ENCODE results near the gene ARMCX2.

DNA sequence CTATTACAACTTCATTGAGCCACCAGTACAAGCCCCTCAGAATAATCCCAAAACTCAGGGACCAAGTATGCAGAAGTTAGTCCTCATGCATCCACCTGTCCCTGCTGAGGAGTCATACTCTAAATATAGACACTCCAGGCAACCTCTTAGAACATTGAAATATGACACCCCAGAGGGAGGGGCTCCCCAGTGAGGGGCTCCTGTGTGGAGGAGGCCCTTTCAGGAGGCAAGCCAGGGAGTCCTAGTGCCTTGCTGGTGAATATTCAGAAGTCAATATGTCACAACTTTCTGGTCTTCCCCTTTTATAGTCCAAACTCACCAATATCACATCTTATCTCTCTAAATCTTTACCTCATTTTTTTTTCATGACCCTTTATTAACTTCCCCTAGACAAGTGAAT is 40.3 kb downstream of the ARMCX2 start:
- TF ChIP-seq, protein P1, sequence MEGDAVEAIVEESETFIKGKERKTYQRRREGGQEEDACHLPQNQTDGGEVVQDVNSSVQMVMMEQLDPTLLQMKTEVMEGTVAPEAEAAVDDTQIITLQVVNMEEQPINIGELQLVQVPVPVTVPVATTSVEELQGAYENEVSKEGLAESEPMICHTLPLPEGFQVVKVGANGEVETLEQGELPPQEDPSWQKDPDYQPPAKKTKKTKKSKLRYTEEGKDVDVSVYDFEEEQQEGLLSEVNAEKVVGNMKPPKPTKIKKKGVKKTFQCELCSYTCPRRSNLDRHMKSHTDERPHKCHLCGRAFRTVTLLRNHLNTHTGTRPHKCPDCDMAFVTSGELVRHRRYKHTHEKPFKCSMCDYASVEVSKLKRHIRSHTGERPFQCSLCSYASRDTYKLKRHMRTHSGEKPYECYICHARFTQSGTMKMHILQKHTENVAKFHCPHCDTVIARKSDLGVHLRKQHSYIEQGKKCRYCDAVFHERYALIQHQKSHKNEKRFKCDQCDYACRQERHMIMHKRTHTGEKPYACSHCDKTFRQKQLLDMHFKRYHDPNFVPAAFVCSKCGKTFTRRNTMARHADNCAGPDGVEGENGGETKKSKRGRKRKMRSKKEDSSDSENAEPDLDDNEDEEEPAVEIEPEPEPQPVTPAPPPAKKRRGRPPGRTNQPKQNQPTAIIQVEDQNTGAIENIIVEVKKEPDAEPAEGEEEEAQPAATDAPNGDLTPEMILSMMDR (IDR thresholded peaks at IDR 0.05), result no peak
- no peak for TF ChIP-seq POLR2A (IDR thresholded peaks at IDR 0.05)

Data from uterus (tissue), 2 donors.